Astrocyte (in vitro differentiated cells and primary cell): Measurements from ENCODE around the gene LRRC4C. TPM values are rescaled to one million over a fixed set of nuclear protein-coding genes. Genes with fewer than 3 reads are reported as not detected.

Source experiments
- DNase-seq: peaks from one replicate; pipeline ENCODE4 v3.0.0-alpha.2; 2010; ENCODE audit warnings: low read depth
- FAIRE-seq: peaks from 2 replicates; lab custom pipeline; 2011; peaks lifted over from hg19 to GRCh38; lab: Jason Lieb, UNC
- H2AFZ ChIP-seq: 2 replicates; pipeline ENCODE4 v1.6.0; 2012; ENCODE audit warnings: low read depth, low read length, inconsistent platforms
- H3K27ac ChIP-seq: 2 replicates; pipeline ENCODE4 v1.5.1; 2011; ENCODE audit warnings: low read depth, low read length, inconsistent platforms
- H3K27me3 ChIP-seq: 2 replicates; pipeline ENCODE4 v1.6.0; 2011; ENCODE audit warnings: low read length, inconsistent platforms; ENCODE audit not compliant: insufficient read depth
- H3K36me3 ChIP-seq: 2 replicates; pipeline ENCODE4 v1.5.1; 2011; ENCODE audit warnings: low read length, inconsistent platforms; ENCODE audit not compliant: insufficient read depth
- H3K4me1 ChIP-seq: 2 replicates; pipeline ENCODE4 v1.5.1; 2011; ENCODE audit warnings: low read length, inconsistent platforms; ENCODE audit not compliant: insufficient read depth
- H3K4me2 ChIP-seq: 2 replicates; pipeline ENCODE4 v1.6.0; 2012; ENCODE audit warnings: low read length, inconsistent platforms
- H3K4me3 ChIP-seq: 2 replicates; pipeline ENCODE4 v1.5.1; 2011; ENCODE audit warnings: low read depth, mild to moderate bottlenecking, low read length, inconsistent platforms; ENCODE audit not compliant: insufficient read depth
- H3K79me2 ChIP-seq: 2 replicates; pipeline ENCODE4 v1.6.0; 2012; ENCODE audit warnings: mild to moderate bottlenecking, low read length, inconsistent platforms; ENCODE audit not compliant: insufficient read depth
- H3K9ac ChIP-seq: 2 replicates; pipeline ENCODE4 v1.6.0; 2012; ENCODE audit warnings: mild to moderate bottlenecking, low read length, inconsistent platforms
- H3K9me3 ChIP-seq: 2 replicates; pipeline ENCODE4 v1.5.1; 2012; ENCODE audit warnings: low read depth, mild to moderate bottlenecking, low read length, inconsistent platforms; ENCODE audit not compliant: insufficient read depth
- H4K20me1 ChIP-seq: 2 replicates; pipeline ENCODE4 v1.6.0; 2012; ENCODE audit warnings: low read length, inconsistent platforms; ENCODE audit not compliant: insufficient read depth
- H3K27ac Mint-ChIP-seq: one replicate; pipeline ENCODE4 v1.8.0; 2021; ENCODE audit warnings: mild to moderate bottlenecking, mixed read lengths; ENCODE audit not compliant: unreplicated experiment
- H3K27me3 Mint-ChIP-seq: one replicate; pipeline ENCODE4 v1.8.0; 2021; ENCODE audit warnings: low read depth, mixed read lengths; ENCODE audit not compliant: unreplicated experiment
- H3K36me3 Mint-ChIP-seq: one replicate; pipeline ENCODE4 v1.8.0; 2021; ENCODE audit warnings: low read depth, mixed read lengths; ENCODE audit not compliant: unreplicated experiment
- H3K4me1 Mint-ChIP-seq: one replicate; pipeline ENCODE4 v1.8.0; 2021; ENCODE audit warnings: low read depth, mixed read lengths; ENCODE audit not compliant: unreplicated experiment
- H3K4me3 Mint-ChIP-seq: one replicate; pipeline ENCODE4 v1.8.0; 2021; ENCODE audit warnings: mild to moderate bottlenecking, moderate library complexity, mixed read lengths; ENCODE audit not compliant: unreplicated experiment
- H3K9me3 Mint-ChIP-seq: one replicate; pipeline ENCODE4 v1.8.0; 2021; ENCODE audit warnings: mild to moderate bottlenecking, mixed read lengths; ENCODE audit not compliant: unreplicated experiment
- EZH2 ChIP-seq: IDR thresholded peaks from 2 replicates; pipeline ENCODE4 v1.6.1; 2012; ENCODE audit warnings: mild to moderate bottlenecking, low read length, inconsistent platforms; ENCODE audit not compliant: insufficient read depth
- total RNA-seq: library from RNA; stranded (reverse); gene quantifications from 2 replicates; pipeline ENCODE4 v1.2.1, GENCODE V29; 2021
- TF ChIP-seq, protein P1 (sequence below): IDR thresholded peaks from 2 replicates; pipeline ENCODE4 v1.5.1; 2011; ENCODE audit warnings: low read depth, mild to moderate bottlenecking, inconsistent platforms, low read length, moderate library complexity; ENCODE audit not compliant: insufficient read depth

LRRC4C gene
- total RNA-seq, 1 donor from 2014 or later: 9.0 TPM

DNA sequence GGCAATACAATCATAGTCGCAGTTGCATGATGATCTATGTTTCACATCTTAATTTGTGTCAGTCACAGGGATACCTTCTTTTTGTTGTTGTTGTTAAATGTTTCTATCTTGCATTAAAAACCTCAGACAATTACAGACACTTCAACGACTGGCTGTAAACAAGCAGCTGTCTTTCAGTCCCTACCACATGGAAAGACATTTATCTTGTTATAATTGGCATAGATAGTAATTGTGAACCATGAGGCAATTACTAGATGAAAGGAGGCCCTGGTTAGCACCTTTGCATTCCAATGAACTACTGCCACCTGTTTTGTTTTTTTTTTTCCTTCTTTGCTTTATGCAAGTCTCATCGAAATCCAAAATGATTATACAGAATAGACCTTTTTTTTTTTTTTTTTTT is 416.8 kb downstream of the LRRC4C start:
- Mint-ChIP-seq H3K4me1 (no peaks in the 10 kb centered on the region), H3K4me3 (no peak overlapping the region), H3K27ac (no peak overlapping the region), H3K9me3 (no peaks in the 10 kb centered on the region), H3K27me3 (no peaks in the 10 kb centered on the region), H3K36me3 (no peaks in the 10 kb centered on the region)
- H4K20me1 ChIP-seq: no peaks in the 10 kb centered on the region
- DNase-seq (no peak), FAIRE-seq (no peak)
- no peaks in the 10 kb centered on the region for H3K9me3 ChIP-seq
- no peaks in the 10 kb centered on the region for H3K4me1 ChIP-seq
- TF ChIP-seq, protein P1, sequence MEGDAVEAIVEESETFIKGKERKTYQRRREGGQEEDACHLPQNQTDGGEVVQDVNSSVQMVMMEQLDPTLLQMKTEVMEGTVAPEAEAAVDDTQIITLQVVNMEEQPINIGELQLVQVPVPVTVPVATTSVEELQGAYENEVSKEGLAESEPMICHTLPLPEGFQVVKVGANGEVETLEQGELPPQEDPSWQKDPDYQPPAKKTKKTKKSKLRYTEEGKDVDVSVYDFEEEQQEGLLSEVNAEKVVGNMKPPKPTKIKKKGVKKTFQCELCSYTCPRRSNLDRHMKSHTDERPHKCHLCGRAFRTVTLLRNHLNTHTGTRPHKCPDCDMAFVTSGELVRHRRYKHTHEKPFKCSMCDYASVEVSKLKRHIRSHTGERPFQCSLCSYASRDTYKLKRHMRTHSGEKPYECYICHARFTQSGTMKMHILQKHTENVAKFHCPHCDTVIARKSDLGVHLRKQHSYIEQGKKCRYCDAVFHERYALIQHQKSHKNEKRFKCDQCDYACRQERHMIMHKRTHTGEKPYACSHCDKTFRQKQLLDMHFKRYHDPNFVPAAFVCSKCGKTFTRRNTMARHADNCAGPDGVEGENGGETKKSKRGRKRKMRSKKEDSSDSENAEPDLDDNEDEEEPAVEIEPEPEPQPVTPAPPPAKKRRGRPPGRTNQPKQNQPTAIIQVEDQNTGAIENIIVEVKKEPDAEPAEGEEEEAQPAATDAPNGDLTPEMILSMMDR: no peak
- TF ChIP-seq EZH2: no peak
- H3K79me2 ChIP-seq: no peaks in the 10 kb centered on the region
- no peak overlapping the region for H2AFZ ChIP-seq
- no peak overlapping the region for H3K27ac ChIP-seq
- no peak overlapping the region for H3K4me2 ChIP-seq
- no peaks in the 10 kb centered on the region for H3K36me3 ChIP-seq
- H3K27me3 ChIP-seq: no peaks in the 10 kb centered on the region
- H3K4me3 ChIP-seq: no peak overlapping the region
- H3K9ac ChIP-seq: no peak overlapping the region

DNA sequence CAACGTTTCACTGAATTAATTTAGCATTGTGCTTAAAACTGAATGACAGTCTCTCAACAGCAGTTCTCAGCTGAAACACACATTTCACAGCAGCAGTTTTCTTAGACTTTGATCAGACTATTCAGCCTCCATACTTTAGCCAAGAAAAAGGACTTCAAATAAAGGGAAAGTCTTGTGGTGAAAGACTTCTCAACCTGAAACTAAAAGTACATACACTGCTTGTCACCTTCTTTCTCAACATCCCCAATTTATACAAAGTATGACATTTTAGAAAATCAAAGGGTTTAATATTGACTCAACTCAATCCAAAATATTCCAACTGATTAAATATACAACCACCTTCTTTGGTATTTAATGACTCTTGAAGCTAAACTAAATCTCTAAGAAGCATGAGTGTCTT is 419.0 kb downstream of the LRRC4C start:
- no peak overlapping the region for H3K4me3 ChIP-seq
- Mint-ChIP-seq H3K36me3 (no peaks in the 10 kb centered on the region), H3K4me3 (no peak overlapping the region), H3K9me3 (no peaks in the 10 kb centered on the region), H3K4me1 (no peaks in the 10 kb centered on the region), H3K27ac (no peak overlapping the region), H3K27me3 (no peaks in the 10 kb centered on the region)
- FAIRE-seq (no peak), DNase-seq (no peak)
- no peak for TF ChIP-seq EZH2
- TF ChIP-seq, protein P1: no peak
- H4K20me1 ChIP-seq: no peaks in the 10 kb centered on the region
- no peak overlapping the region for H3K9ac ChIP-seq
- no peak overlapping the region for H3K4me2 ChIP-seq
- no peaks in the 10 kb centered on the region for H3K4me1 ChIP-seq
- H3K27ac ChIP-seq: no peak overlapping the region
- no peaks in the 10 kb centered on the region for H3K79me2 ChIP-seq
- no peaks in the 10 kb centered on the region for H3K9me3 ChIP-seq
- H3K36me3 ChIP-seq: no peaks in the 10 kb centered on the region
- H3K27me3 ChIP-seq: no peaks in the 10 kb centered on the region
- H2AFZ ChIP-seq: no peak overlapping the region

DNA sequence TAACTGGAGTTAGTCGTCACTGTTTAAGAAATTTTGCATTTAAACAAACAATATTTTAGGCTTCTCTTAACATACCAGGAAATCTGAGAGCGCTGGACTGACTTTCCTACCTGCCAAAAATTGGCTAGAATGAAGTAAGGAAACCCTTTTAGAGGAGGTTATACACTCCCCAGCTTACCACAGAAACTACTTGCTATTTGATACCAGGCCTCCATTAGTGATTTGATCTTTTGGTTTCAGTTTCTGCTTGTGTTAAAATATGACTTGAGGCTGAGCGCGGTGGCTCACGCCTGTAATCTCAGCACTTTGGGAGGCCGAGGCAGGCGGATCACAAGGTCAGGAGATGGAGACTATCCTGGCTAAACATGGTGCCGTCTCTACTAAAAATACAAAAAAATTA is 419.9 kb downstream of the LRRC4C start:
- Mint-ChIP-seq H3K27ac (peak overlapping the region; percentile 38), H3K27me3 (no peaks in the 10 kb centered on the region), H3K36me3 (no peaks in the 10 kb centered on the region), H3K4me1 (no peaks in the 10 kb centered on the region), H3K4me3 (no peak overlapping the region), H3K9me3 (no peaks in the 10 kb centered on the region)
- Histone ChIP-seq H3K36me3 (no peaks in the 10 kb centered on the region), H3K4me3 (no peak overlapping the region), H3K27me3 (no peaks in the 10 kb centered on the region), H3K9me3 (no peaks in the 10 kb centered on the region), H3K4me2 (no peak overlapping the region), H3K79me2 (no peaks in the 10 kb centered on the region), H3K4me1 (no peaks in the 10 kb centered on the region), H3K9ac (no peak overlapping the region), H3K27ac (no peak overlapping the region), H2AFZ (no peak overlapping the region), H4K20me1 (no peaks in the 10 kb centered on the region)
- DNase-seq (no peak), FAIRE-seq (no peak)
- TF ChIP-seq EZH2: no peak
- TF ChIP-seq, protein P1: no peak
